Measurements from ENCODE around the gene YIPF1. TPM values are rescaled to one million over a fixed set of nuclear protein-coding genes. Genes with fewer than 3 reads are reported as not detected.

YIPF1 gene
- total RNA-seq, 1 donor from 2014 or later = 18.5 TPM

DNA sequence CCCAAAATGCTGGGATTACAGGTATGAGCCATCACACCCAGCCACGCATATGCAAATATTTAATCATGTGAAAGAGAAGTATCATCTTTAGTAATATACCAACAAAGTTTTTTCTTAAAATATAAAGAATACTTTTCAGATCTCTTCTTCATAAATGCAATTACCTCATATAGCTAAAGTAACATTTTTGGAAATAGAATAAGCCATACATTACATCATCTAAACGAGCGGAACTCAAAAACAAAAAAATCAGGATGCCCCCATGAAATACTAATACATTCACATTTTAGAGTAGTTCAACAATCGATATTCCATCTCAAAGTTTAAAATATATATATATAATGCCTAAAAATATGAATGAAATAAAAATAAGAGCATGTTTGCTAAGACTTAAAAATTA is 56.2 kb downstream of the YIPF1 start:
- CTCF ChIA-PET = no interaction called here
- intact Hi-C loops (cut with micrococcal nuclease) = no loop called here

DNA sequence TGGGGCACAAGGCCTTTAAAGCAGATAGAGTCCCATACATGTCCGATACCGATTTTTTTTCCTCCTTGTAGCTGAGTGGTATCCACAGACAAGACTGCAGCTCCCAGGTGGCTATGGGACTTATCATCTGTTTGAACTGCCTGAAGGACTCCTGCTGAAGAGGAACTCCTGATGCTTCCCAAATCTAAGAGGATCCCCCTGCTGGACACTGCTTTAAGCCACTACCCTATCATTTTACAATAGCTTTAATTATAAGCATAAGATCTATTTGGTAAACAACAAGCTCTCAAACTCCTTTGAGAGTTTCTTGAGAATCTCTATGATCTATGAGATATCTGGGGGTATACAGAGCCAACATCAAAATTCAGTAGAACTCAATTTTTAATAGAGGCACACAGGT is 63.2 kb downstream of the YIPF1 start:
- intact Hi-C loops (cut with micrococcal nuclease) = no loop called here
- POLR2A ChIA-PET = no interaction called here
- Mint-ChIP-seq H3K4me1 (no peaks in the 10 kb centered on the region), H3K27ac (no peak overlapping the region), H3K4me3 (no peak overlapping the region), H3K9me3 (no peaks in the 10 kb centered on the region), H3K27me3 (no peaks in the 10 kb centered on the region), H3K36me3 (ENCODE audit: low read depth) (peaks cover 65% of the 10 kb centered on the region)
- TF ChIP-seq, protein P1, sequence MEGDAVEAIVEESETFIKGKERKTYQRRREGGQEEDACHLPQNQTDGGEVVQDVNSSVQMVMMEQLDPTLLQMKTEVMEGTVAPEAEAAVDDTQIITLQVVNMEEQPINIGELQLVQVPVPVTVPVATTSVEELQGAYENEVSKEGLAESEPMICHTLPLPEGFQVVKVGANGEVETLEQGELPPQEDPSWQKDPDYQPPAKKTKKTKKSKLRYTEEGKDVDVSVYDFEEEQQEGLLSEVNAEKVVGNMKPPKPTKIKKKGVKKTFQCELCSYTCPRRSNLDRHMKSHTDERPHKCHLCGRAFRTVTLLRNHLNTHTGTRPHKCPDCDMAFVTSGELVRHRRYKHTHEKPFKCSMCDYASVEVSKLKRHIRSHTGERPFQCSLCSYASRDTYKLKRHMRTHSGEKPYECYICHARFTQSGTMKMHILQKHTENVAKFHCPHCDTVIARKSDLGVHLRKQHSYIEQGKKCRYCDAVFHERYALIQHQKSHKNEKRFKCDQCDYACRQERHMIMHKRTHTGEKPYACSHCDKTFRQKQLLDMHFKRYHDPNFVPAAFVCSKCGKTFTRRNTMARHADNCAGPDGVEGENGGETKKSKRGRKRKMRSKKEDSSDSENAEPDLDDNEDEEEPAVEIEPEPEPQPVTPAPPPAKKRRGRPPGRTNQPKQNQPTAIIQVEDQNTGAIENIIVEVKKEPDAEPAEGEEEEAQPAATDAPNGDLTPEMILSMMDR (IDR thresholded peaks at IDR 0.05) = no peak
- no peak for DNase-seq
- no peak for ATAC-seq (ENCODE audit: low read depth)
- CTCF ChIA-PET = no interaction called here

More for the DNA sequence above, 56.2 kb downstream of the YIPF1 start:
- no peak overlapping the region for H3K27ac Mint-ChIP-seq
- H3K36me3 Mint-ChIP-seq (ENCODE audit: low read depth) = peaks cover 33% of the 10 kb centered on the region
- POLR2A ChIA-PET = interaction anchor here (0.6 kb wide), 1 partner anchor 14 kb away, joined by 11 read pairs; no protein-coding TSS in a partner anchor
- H3K27me3 Mint-ChIP-seq = no peaks in the 10 kb centered on the region
- no peak overlapping the region for H3K4me3 Mint-ChIP-seq
- TF ChIP-seq, protein P1 (IDR thresholded peaks at IDR 0.05) = no peak
- peaks cover 33% of the 10 kb centered on the region for H3K4me1 Mint-ChIP-seq
- ATAC-seq (ENCODE audit: low read depth) = no peak
- DNase-seq = no peak
- H3K9me3 Mint-ChIP-seq = no peaks in the 10 kb centered on the region

DNA sequence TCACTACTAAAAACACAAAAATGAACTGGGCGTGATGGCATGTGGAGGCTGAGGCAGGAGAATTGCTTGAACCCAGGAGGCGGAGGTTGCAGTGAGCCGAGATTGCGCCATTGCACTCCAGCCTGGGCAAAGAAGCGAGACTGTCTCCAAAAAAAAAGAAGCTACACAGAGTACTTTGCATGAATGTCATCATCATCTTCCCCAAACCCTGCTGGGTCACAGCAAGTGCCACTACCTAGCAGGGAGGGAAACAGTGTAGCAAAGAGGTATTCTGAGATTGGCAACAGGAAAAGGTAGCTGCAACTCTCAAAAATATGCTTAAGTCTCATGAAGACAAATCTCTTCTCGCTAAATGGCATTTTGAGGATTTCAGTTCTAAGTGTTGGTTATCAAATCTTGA is 64.3 kb downstream of the YIPF1 start:
- ATAC-seq (ENCODE audit: low read depth) (no peak), DNase-seq (no peak)
- H3K36me3 Mint-ChIP-seq (ENCODE audit: low read depth) = peaks cover 64% of the 10 kb centered on the region
- ChIA-PET POLR2A (no interaction called here), CTCF (no interaction called here)
- H3K4me1 Mint-ChIP-seq = no peaks in the 10 kb centered on the region
- no peak overlapping the region for H3K27ac Mint-ChIP-seq
- no peaks in the 10 kb centered on the region for H3K9me3 Mint-ChIP-seq
- no peaks in the 10 kb centered on the region for H3K27me3 Mint-ChIP-seq
- TF ChIP-seq, protein P1 (IDR thresholded peaks at IDR 0.05) = no peak
- no peak overlapping the region for H3K4me3 Mint-ChIP-seq
- intact Hi-C loops (cut with micrococcal nuclease) = no loop called here

DNA sequence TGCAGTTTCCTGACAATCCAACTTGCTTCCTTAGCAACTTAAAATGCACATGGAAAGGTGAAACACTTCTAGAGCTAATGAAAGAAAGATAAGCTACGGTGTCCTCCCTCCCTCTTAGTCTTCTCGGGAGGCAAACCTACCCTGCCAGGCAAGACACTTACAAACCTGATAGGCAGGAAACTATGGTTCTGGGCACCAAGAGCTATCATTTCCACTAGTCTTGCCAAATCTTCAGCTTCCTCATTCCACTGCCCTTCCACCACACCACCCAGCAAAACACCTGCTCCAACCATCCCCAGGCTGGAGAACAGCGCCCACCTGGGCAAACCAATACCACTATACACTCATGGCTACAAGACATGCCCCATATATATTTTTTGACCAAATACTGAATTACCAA is 66.7 kb downstream of the YIPF1 start:
- POLR2A ChIA-PET = no interaction called here
- TF ChIP-seq, protein P1 (IDR thresholded peaks at IDR 0.05) = no peak
- Mint-ChIP-seq H3K27ac (no peak overlapping the region), H3K4me3 (no peak overlapping the region), H3K36me3 (ENCODE audit: low read depth) (peaks cover 69% of the 10 kb centered on the region), H3K9me3 (no peaks in the 10 kb centered on the region), H3K4me1 (no peaks in the 10 kb centered on the region), H3K27me3 (no peaks in the 10 kb centered on the region)
- no peak for ATAC-seq (ENCODE audit: low read depth)
- CTCF ChIA-PET = no interaction called here
- intact Hi-C loops (cut with micrococcal nuclease) = no loop called here
- DNase-seq = no peak

DNA sequence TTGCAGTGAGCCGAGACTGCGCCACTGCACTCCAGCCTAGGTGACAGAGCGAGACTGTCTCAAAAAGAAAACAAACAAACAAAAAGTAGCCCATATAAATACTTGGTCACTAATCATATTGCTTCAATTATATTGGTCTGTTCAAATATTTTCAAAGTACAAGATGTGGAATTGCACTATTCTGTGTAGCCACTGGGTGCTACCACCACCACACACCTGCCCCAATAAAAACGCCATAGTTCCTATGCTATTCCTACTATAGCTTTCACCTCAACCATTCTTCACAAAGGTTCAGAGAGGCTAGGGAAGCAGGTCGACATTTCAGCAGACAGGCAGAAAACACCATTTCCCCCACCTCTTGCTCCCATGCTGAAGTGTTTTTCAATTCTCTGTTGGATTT is 68.2 kb downstream of the YIPF1 start:
- no peaks in the 10 kb centered on the region for H3K27me3 Mint-ChIP-seq
- no peak overlapping the region for H3K4me3 Mint-ChIP-seq
- H3K4me1 Mint-ChIP-seq = no peaks in the 10 kb centered on the region
- POLR2A ChIA-PET = no interaction called here
- intact Hi-C loops (cut with micrococcal nuclease) = no loop called here
- CTCF ChIA-PET = no interaction called here
- TF ChIP-seq, protein P1 (IDR thresholded peaks at IDR 0.05) = no peak
- DNase-seq (no peak), ATAC-seq (ENCODE audit: low read depth) (no peak)
- no peaks in the 10 kb centered on the region for H3K9me3 Mint-ChIP-seq
- peaks cover 73% of the 10 kb centered on the region for H3K36me3 Mint-ChIP-seq (ENCODE audit: low read depth)
- no peak overlapping the region for H3K27ac Mint-ChIP-seq
